ENCODE data around the gene PLEKHJ1. TPM values are rescaled to one million over a fixed set of nuclear protein-coding genes. Genes with fewer than 3 reads are reported as not detected.

The PLEKHJ1 gene
- total and polyA plus RNA-seq, 2 of the 8 experiments (the other 6 are each of a cell fraction or from before 2014, with no cell fraction given), result 135 to 187 TPM

- no peak for TF ChIP-seq CHD1 (IDR thresholded peaks at IDR 0.05; ENCODE audit: low read depth, low read length)
- no peak for TF ChIP-seq MAFK (IDR thresholded peaks at IDR 0.05; ENCODE audit: low read depth, low read length)
- no peak for TF ChIP-seq HDAC2 (IDR thresholded peaks at IDR 0.05; ENCODE audit: borderline replicate concordance in 1 of 2, low read depth in 2 of 2, low read length in 2 of 2)
- TF ChIP-seq YY1 (IDR thresholded peaks at IDR 0.05; ENCODE audit: low read depth, low read length), result peak; percentile 87
Measured at GRCh38 chr19:2261438-2262172, 25.5 kb upstream of the PLEKHJ1 start (continued).
